ENCODE results near the gene GRHPR.
"Not testable (repeated sequence)": the region's sequence is repeated elsewhere in the genome, so short reads cannot be mapped to it uniquely, and the experiment has no call there.

Gene GRHPR

DNA sequence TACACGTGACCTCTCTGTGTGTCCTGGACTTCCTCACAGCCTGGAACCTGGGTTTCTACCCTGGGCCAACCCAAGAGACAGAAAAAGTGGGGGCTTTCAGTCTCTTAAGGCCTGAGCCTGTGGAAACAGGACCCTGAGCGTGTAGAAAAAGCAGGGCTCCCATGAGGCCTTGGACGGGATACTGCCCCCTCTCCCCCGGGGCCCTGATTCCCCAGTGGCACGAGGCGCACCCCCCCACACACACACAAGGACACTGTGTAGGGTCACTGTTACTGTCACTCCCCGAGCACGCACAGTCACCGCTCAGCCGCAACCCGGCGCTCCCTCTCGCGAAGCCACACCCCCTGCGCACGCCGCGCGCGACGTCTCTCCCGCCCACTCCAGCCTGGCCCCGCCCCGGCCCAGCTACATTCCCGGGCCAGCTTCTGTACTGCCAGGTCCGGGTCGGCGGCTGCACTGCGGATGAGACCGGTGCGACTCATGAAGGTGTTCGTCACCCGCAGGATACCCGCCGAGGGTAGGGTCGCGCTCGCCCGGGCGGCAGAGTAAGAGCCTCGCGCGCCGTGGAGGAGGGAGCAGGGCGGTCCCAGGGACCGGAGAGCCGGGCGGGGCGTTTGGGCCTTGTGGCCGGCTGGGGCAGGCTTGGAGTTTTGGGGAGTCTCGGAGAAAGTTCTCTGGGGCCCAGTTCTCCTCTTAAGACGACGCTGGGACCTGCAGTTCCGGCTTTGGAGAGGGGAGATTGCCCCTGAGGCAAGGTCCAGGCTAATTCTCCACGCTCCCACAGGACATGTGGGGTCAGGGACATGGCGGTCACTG is at the start of gene GRHPR:
GRHPR (plus strand) TSS at position 408 of the 816 bp plus-strand sequence; CDS start at position 463, 55 bp downstream.
- FAIRE-seq, result no peak

DNA sequence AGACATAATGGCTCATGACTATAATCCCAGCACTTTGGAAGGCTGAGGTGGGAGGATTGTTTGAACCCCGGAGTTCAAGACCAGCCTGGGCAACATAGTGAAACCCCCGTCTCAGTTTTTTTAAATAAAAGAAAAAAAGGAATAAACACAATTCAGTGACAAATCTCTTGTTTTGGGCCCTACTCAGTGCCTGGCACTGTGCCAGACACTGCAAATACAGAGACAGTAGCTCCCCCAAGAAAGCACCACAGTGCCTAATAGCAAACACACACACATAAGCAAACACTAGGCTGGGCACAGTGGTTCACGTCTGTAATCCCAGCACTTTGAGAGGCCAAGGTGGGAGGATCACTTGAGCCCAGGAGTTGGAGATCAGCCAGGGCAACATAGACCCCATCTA is 49.7 kb upstream of the GRHPR start:
- FAIRE-seq, result no peak

DNA sequence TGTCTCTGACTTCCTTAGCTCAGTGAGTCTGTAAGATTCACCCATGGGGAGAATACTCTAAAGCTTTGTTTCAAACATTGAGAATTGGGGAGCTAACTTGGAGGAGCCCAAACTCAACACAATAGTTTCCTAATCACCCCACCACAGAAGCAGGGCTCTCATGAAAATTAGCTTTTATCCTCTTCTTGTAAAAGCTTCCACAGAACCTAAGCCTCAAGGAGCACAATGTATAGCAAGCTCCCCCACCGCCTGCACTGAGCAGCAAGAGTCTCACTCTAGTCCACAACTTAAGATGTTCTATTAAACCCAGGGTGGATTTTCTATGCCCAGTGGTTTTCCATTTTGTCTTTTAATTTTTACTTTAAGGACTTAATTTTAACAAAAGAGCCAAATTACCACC is 48.9 kb upstream of the GRHPR start:
- FAIRE-seq, result no peak

DNA sequence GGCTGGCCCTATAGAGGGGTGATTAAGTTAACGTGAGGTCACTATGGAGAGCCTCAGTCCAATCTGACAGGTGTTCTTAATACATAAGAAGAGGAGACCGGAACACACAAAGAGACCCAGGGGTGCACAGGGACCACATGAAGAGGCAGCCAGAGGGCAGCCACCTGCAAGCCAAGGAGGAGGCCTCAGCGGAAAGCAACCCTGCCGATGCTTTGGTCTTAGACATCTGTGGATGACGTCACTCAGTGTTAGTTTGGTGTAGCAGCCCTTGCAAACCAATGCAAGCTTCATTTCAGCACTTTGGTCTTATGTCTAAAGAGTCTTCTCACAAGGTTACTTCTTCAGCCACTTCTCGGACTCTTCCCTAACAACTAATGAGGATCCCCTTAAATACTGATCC is 47.6 kb upstream of the GRHPR start:
- no peak for FAIRE-seq

DNA sequence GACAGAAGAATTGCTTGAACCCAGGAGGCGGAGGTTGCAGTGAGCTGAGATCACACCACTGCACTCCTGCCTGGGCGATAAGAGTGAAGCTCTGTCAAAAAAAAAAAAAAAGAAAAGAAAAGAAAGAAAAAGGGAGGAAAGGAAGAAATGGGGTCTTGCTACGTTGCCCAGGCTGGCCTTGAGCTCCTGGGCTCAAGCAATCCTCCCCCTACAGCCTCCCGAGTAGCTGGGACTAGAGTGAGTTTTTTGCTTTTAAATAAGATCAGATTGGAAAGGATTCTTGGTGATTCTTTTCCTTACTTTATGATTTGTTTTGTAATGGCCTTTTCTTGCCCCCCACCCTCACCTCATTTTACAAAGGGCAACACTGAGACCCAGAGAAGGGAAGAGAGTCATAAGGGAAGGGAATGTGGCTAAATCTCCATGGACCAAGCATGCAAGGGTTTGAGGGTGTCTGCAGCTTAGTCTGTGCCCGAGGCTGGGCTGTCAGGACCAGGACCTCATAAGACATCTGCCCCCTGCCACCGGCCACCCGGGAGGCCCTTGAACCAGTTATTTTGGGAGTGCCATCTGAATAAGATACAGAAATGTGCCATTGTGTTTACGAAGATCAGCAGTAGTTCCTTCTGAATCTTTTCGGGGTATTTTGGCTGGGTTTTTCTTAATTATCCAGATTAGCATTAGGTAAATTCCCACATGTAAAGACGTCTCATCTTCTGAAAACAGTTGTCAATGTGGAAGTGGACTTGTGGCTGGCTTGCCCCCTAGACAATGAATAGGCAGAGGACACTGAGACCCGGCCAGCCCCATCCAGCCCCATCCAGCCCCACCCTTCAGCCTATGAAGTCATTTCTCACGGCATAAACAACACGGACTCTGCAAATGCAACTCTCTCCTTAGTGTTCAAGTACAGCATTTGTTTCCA is 44.5 kb upstream of the GRHPR start:
- FAIRE-seq, result no peak

DNA sequence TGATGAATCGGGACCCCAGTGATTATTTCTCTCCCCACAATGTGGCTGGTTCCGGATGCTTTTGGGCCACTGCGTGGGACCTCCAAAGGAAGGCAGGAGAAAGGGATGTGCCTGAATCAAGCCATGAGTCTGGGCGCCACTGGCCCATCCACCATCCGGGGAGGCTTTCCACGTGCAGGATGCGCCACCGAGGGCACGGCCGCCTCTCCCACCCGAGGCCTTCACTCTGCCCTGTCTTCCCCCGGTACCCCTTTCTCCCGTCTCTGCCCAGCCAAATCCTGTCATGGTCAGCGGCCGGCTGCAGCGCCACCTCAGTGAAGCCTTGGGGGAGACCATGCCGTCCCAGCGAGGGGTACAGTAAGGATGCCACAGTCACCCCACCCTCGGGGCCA is 43.9 kb upstream of the GRHPR start:
- no peak for FAIRE-seq

DNA sequence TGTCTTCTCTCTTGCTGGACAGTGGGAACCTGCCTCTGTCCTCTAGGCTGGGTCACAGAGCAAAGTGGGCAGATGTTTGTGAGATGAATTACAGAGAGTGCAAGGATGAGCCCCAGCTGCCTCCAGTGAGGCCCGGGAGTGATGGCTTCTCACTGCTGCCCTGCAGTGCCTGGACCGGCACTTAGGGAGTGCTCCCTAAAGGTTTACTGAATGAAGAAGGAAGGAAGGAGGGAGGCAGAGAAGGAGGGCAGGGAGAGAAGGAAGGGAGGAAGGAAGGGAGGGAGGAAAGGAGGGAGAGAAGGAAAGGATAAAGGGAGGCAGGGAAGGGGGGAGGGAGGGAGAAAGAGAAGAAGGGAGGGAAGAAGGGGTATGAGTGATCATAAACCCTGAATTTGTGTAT is 42.7 kb upstream of the GRHPR start:
- FAIRE-seq, result no peak

DNA sequence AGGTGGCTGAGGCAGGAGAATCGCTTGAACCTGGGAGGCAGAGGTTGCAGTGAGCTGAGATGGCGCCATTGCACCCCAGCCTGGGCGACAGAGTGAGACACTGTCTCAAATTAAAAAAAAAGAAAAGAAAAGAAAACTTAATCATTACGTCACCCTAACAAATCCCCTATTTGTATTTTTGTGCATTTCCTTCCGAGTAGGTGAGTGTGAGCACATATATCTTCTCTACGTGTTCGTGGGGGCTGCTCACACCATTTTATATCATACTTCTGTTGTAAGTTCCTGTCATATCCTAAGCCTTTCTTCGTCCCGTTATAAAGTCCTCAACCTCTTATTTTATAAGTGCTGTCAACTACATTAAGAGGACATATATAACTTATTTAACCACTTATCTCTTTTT is 41.9 kb upstream of the GRHPR start:
- no peak for FAIRE-seq

DNA sequence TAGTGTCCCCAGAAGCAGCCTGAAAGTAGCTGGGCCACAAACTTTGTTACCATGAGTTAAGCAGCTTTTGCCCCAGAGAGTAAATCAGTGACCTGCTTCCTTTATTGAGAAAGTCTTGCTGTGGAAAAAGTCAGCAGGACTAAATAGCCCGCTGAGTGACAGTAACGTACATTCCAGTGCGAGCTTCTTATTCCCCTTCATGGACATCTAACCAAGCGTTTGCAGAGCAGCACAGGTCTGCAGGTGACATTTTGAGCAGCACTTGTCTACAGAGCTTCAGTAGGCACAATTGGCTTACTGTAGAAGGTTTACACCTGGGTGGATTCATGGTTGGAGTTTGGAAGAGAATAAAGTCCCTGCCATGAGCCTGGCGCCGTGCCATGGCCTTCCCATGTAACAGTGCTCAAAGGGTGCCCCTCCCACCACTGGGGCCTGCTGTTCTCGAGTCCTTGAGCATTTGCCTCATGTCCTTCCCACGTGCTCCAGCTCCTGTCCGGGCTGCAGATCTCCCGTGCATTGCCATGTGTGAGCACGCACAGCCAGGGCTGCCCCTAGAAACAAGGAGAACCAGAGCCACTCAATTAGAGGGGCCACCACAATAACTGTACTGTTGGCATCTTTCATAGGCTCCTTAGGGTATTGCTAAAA is 41.3 kb upstream of the GRHPR start:
- FAIRE-seq, result no peak

DNA sequence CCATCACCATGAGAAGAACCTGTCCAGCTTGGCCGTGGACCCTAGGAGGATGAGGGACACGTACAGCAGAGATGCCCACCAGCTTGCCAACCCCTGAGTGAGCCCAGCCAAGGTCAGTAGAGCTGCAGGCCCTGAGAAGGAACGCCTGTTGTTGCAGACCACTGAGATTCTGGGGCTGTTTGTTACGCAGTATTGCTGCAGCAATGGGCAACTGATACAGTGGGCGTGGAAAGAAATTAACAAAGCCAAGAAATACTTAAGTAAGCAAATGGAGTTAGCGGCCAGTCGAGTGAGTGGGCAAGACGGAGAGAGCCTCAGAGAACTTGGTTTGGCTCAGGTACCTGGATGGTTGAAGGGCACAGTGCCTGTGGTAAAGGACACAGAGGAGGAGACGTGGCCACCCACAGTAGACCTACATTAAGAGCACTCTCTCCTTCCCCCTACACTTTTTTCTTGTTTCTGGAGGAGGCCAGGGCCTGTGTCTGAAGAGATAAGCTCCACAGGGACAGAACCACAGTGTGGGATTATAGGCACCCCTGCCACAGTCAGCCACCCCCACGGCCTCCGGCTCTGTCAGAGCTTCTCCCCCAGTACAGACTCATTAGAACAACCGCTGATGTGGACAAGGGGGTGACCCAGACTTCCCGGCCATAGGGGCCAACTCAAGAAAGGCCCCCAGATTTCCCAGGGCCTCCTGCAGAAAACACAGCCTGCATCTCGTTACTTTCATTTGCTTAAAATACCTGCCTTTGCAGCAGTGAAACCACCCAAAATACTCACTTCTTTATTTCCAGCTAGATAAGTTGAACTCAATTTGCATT is 40.1 kb upstream of the GRHPR start:
- FAIRE-seq, result no peak

DNA sequence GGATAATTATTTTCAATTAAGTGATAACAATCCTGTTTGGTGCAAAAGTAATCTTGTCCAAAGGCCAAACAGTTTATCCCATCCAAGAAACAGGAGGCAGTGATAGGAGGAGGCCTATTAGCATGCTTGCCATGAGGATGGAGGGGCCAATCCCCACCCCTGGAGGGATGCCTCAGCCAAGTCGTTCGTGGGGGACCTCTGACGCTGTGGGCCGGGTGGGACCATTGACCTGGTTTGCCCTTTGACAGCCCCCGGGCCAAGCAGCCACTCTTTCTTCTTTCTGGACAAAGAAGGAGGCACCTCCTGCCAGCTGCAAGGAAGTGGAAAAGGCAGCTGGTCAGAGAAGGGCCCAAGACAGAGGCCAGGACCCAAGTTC is 39.5 kb upstream of the GRHPR start:
- FAIRE-seq, result no peak

DNA sequence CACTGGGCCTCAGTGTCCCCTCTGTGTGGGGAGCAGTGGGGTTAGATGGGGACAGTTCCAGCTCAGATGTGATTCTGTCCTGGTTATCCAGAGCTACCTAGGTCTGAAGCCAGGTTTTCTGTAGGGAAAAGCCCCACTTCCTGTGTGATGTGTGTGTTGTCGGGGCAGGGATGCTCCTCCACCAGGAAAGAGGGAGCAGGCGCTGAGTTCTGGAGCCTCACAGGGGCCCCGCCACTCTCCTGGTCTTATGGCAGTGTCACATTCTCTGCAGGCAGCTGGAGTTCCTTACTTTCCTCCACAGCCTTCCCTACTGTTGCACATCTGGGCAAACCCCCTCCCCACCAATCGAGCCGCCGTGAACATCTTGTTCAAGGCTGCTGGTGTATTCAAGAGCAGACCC is 39.1 kb upstream of the GRHPR start:
- no peak for FAIRE-seq

DNA sequence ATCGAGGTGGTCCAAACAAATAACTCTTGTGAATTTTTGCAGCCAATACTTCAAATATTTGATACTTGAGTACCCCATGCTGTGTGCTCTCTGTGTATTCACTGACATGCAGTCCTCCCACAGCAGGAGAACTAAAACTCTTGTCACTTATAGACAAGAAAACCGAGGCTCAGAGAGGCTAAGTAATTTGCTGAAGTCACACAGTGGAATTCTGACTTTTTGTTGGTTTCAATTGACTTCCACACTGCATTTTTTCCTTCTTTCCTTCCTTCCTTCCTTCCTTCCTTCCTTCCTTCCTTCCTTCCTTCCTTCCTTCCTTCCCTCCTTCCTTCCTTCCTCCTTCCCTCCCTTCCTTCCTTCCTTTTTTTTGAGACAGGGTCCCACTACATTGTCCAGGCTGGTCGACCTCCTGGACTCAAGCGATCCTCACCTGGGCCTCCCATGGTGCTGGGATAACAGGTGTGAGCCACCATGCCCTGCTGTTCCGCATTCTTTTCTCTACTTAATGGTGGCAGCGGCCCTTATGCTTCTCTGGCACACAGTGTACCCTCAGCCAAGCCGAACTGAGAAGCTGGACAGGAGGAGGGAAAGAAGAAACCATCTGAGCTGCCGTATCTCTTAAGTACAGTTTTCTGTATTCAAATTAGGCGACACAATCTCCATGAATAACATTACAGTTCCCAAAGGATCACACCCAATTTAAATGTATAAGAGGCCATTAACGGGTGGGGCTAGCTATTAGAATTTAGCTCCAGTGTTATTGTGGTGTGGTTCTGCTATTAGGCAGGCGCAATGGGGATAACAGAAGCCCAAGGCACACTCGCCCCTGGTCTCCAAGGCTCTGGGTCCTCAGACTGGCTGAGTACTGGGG is 38.4 kb upstream of the GRHPR start:
- FAIRE-seq, result no peak

DNA sequence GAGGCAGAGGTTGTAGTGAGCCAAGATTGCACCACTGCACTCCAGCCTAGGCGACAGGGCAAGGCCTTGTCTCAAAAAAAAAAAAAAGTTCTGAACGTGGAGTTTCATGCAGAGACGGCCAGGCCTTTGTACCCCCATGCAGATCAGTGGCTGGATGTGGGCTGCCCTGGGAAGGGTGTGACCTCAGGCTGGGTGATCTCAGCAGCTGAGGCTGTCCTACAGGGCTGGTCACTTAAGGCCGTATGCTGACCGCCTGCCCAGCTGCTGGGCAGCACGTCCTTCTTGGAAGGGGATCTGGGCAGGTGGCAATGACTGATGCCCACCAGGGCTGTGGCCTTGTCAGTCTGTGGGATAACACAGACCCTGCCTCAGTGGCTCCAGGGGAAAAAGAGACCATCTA is 37.2 kb upstream of the GRHPR start:
- FAIRE-seq, result no peak

DNA sequence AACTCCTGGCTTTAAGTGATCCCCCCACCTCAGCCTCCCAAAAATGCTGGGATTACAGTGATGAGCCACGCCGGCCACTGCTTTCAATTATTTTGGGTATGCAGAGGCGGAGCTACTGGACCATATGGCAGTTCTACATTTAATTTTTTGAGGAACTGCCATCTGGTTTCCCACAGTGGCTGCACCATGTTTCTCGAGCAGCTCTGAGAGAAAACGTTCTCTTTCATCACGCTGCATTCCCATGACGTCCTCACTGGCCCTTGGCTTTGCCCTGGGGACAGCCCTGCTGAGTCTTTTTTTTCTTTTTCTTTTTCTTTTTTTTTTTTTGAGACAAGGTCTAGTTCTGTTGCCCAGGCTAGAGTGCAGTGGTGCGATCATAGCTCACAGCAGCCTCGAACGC is 35.5 kb upstream of the GRHPR start:
- FAIRE-seq, result no peak

DNA sequence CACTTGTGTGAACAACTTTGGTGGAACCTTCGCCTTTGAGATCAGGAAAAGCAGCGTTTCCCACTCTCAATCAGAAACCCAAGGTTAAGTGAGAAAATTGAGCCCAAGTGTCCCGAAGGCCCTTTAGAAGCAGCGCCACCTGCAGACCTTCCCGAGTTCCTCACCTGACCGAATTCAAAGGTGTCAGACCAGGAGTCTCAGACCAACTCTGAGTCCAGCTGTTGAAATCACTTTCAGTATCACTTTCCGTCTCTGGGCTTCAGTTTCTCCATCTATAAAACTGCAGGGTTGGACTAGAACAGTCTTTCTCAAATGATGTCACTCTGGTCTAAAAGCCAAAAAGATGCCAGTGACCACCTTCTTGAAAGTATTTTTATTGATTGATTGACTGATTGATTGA is 31.7 kb upstream of the GRHPR start:
- no peak for FAIRE-seq

DNA sequence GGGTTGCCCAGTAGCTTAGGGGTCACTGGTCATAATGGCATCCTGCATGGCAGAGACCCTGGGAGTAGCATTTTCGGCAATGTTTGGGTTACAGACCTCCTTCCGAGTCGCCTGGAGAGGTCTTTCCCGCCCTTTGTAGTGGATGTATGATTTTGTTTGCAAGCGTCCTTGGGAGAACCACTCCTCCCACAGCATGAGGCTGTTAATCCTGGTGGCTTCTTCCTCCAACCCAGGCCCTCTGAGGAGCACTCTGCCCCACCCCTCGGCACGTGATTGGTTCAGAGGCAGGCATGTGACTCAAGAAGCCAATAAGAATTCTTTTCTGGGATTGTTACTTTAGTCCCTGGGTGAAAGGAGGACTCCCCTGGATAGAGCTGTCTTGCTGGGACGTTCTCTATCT is 30.2 kb upstream of the GRHPR start:
- FAIRE-seq, result no peak

DNA sequence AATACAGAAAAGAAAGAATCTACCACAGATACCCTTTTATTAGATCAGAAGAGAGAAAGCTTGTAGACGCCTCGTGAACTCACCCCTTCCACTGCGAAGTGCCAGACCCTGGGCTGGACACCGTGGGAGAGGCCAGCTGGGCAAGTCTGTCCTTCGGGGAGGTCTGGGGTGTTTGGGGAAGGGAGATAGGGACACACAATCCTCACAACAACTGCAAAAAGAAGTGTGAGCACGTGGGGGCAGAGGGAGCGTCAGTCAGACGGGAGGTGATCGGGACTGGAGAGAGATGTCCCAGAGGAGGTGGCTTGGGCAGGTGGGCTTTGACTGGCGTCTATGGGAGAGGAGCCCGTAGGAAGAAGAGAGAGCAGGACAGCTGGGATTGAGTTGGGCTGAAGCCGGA is 27.3 kb upstream of the GRHPR start:
- FAIRE-seq, result no peak

DNA sequence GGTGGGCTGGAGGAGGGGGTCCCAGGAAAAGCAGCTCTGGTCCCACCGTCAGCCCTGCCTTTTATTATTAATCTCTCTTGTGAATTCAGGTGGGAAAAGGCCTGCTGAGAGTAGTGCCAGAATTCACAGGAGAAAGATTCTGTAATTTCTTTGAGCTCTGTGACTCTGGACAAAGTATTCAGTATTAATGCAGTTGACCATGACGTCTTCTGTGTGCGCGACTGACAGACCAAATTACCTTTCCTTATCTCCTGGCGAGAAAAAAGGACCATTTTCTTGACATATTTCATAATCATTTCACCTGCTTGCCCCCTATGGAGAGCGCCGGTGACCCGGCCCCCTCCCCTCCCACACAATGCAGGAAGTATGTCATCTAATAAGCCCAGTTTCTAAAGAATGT is 26.8 kb upstream of the GRHPR start:
- FAIRE-seq, result no peak

DNA sequence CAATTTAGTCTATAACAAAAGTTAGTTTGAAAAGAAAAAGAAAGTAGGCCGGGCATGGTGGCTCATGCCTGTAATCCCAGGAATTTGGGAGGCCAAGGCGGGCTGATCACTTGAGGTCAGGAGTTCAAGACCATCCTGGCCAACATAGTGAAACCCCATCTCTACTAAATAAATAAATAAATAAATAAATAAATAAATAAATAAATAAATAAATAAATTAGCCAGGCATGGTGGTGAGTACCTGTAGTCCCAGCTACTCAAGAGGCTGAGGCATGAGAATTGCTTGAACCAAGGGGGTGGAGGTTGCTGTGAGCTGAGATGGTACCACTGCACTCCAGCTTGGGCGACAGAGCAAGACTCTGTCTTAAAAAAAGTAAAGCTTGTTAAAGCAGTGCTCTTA is 24.5 kb upstream of the GRHPR start:
- FAIRE-seq, result not testable (repeated sequence)

DNA sequence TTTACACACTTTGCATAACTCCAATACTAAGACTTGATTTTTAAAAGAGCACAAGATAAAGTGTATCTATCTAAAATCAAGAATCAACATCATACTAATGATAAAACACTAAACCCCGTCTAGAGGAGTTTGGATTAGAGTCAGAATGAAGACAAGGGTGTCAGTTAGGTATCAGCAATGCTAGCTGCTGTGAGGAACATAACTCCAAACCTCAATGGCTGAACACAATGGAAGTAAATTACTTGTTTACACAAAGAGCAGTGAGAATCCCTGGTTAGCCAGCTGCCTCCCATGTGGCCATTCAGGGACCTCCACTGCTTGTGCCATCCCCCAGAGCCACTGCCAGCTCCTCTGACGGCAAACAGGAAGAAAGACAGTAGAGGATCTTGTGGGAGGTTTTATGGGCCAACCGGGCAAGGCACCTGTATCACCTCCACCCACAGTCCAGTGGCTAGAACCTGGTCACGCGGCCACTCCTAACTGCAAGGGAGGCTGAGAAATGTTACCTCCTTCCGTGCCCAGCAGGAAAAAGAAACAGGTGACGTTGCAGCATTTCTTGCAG is 24.0 kb upstream of the GRHPR start:
- no peak for FAIRE-seq
